B cell (primary cell): ENCODE results near the gene HMCN1. TPM values are rescaled to one million over a fixed set of nuclear protein-coding genes. Genes with fewer than 3 reads are reported as not detected.

Source experiments
- ATAC-seq: fragments of 200-7000 bp; cut with Tn5 transposase; one replicate; pipeline ENCODE4 v1.10.0; 2021; ENCODE audit warnings: low read depth, mild to moderate bottlenecking, moderate number of reproducible peaks, moderate library complexity
- CTCF ChIA-PET: fragments of 350-600 bp; sonication (Branson Sonifier 250); formaldehyde crosslinking; loops from one replicate; lab custom pipeline; 2021; ENCODE audit warnings: antibody characterized with exemption, inconsistent platforms; lab: Charles Lee
- POLR2A ChIA-PET: fragments of 350-600 bp; sonication (Branson Sonifier 250); formaldehyde crosslinking; loops from one replicate; lab custom pipeline; 2021; ENCODE audit warnings: antibody characterized with exemption; lab: Charles Lee
- DNase-seq: peaks from one replicate; pipeline ENCODE4 v3.0.0; 2013
- H2AFZ ChIP-seq: 2 replicates; pipeline ENCODE4 v1.6.1; 2012; ENCODE audit warnings: mild to moderate bottlenecking, low read depth, low read length; ENCODE audit not compliant: insufficient read depth, poor library complexity, severe bottlenecking
- H3K27ac ChIP-seq, 2 donors: 1 replicate in 1 of 2; 2 replicates in 1 of 2; pipeline ENCODE4 v1.5.1; 2012 to 2013; ENCODE audit warnings: low read length in 2 of 2, mild to moderate bottlenecking in 2 of 2, moderate library complexity in 1 of 2
- H3K27me3 ChIP-seq, 4 experiments: fragments of 200-600 bp in 1 of 4; sonication (generic) in 1 of 4; replicated peaks in 1 of 4; 1 replicate in 2 of 4; 2 replicates in 2 of 4; pipeline versions ENCODE4 v1.6.1 to v1.7.0; 2013 to 2016; ENCODE audit warnings: low read length in 3 of 4, mild to moderate bottlenecking in 2 of 4, mixed read lengths in 1 of 4, moderate library complexity in 1 of 4; ENCODE audit not compliant: insufficient read depth in 4 of 4, control insufficient read depth in 3 of 4; ENCODE audit errors: control extremely low read depth in 1 of 4
- H3K36me3 ChIP-seq, 2 experiments: replicated peaks in 1 of 2; 1 replicate in 1 of 2; 2 replicates in 1 of 2; pipeline versions ENCODE4 v1.6.1 to v1.7.1; 2013; ENCODE audit warnings: low read length in 1 of 2; ENCODE audit not compliant: insufficient read depth in 2 of 2, control insufficient read depth in 1 of 2; ENCODE audit errors: control extremely low read depth in 1 of 2, extremely low read depth in 1 of 2
- H3K4me1 ChIP-seq, 2 donors: fragments of 200-600 bp in 1 of 2; sonication (generic) in 1 of 2; 1 replicate in 1 of 2; 2 replicates in 1 of 2; pipeline versions ENCODE4 v1.5.1 to v1.6.1; 2013 to 2017; ENCODE audit warnings: low read length in 2 of 2; ENCODE audit not compliant: control insufficient read depth in 2 of 2, insufficient read depth in 2 of 2
- H3K4me2 ChIP-seq: replicated peaks from 2 replicates; pipeline ENCODE3; 2012; ENCODE audit warnings: mild to moderate bottlenecking, low read depth, low read length; ENCODE audit not compliant: poor library complexity, severe bottlenecking
- H3K4me3 ChIP-seq, 5 experiments: fragments of 200-600 bp in 1 of 5; sonication (generic) in 1 of 5; 1 replicate in 3 of 5; 2 replicates in 2 of 5; pipeline versions ENCODE4 v1.5.1 to v1.7.0; 2011 to 2016; ENCODE audit warnings: low read length in 4 of 5, mild to moderate bottlenecking in 4 of 5, low read depth in 2 of 5, control low read depth in 1 of 5, moderate library complexity in 1 of 5; ENCODE audit not compliant: insufficient read depth in 1 of 5; ENCODE audit errors: control extremely low read depth in 1 of 5, extremely low read depth in 1 of 5
- H3K79me2 ChIP-seq: fragments of 200-600 bp; sonication (generic); one replicate; pipeline ENCODE4 v1.6.0; 2016; ENCODE audit warnings: low read length; ENCODE audit not compliant: control insufficient read depth, insufficient read depth
- H3K9ac ChIP-seq: fragments of 200-600 bp; sonication (generic); 2 replicates; pipeline ENCODE4 v1.6.1; 2017; ENCODE audit warnings: mild to moderate bottlenecking, low read length, moderate library complexity
- H3K9me3 ChIP-seq, 3 donors: one replicate each; pipeline versions ENCODE4 v1.6.1 to v1.7.1; 2013; ENCODE audit warnings: low read length in 2 of 3; ENCODE audit not compliant: control insufficient read depth in 2 of 3, insufficient read depth in 1 of 3; ENCODE audit errors: control extremely low read depth in 1 of 3
- H4K20me1 ChIP-seq: 2 replicates; pipeline ENCODE4 v1.6.0; 2012; ENCODE audit warnings: mild to moderate bottlenecking, low read length; ENCODE audit not compliant: insufficient read depth, control insufficient read depth, poor library complexity, severe bottlenecking
- H3K27ac Mint-ChIP-seq: one replicate; pipeline ENCODE4 v1.8.0; 2021; ENCODE audit warnings: mixed read lengths
- H3K27me3 Mint-ChIP-seq: one replicate; pipeline ENCODE4 v1.8.0; 2021; ENCODE audit warnings: mixed read lengths
- H3K4me1 Mint-ChIP-seq: one replicate; pipeline ENCODE4 v1.8.0; 2021; ENCODE audit warnings: mixed read lengths
- H3K4me3 Mint-ChIP-seq: one replicate; pipeline ENCODE4 v1.8.0; 2021; ENCODE audit warnings: mixed read lengths
- H3K9me3 Mint-ChIP-seq: one replicate; pipeline ENCODE4 v1.8.0; 2022; ENCODE audit warnings: mixed read lengths; ENCODE audit not compliant: insufficient read depth
- CTCF ChIP-seq: fragments of 200-600 bp; IDR thresholded peaks from one replicate; pipeline ENCODE4 v1.8.0; 2022; ENCODE audit warnings: antibody characterized with exemption, mild to moderate bottlenecking
- EZH2 ChIP-seq: IDR thresholded peaks from 2 replicates; pipeline ENCODE4 v1.6.1; 2012; ENCODE audit warnings: borderline replicate concordance, low read depth, mild to moderate bottlenecking, moderate library complexity, low read length; ENCODE audit not compliant: insufficient read depth, poor library complexity, severe bottlenecking
- WGBS: methylation state at CpG from one replicate; pipeline ENCODE4 v1.1.5; 2013; ENCODE audit warnings: missing lambda C conversion rate; ENCODE audit not compliant: insufficient coverage; 5-methylcytosine and 5-hydroxymethylcytosine counted together
- intact Hi-C: fragments of 100-400 bp; cut with micrococcal nuclease; formaldehyde crosslinking; loops from one replicate; pipeline ENCODE4 v1.10.0; 2022
- polyA plus RNA-seq: library from polyadenylated mRNA; depleted of rRNA; stranded (reverse); fragments of >200 nt; gene quantifications from 2 replicates; pipeline ENCODE4 v1.2.3, GENCODE V29; 2012
- total RNA-seq, 2 donors: library from RNA; stranded (reverse); fragments of 120-200 nt in 1 of 2; gene quantifications; 1 replicate in 1 of 2; 2 replicates in 1 of 2; pipeline versions ENCODE4 v1.2.3 to v1.2.4, GENCODE V29; 2013 to 2022

The HMCN1 gene
- total and polyA plus RNA-seq, 2 donors (not counting 1 experiment from before 2014, with no cell fraction given), result not detected

- no peak overlapping the region for H3K9ac ChIP-seq
- DNase-seq, result no peak
- no peak overlapping the region for H2AFZ ChIP-seq
- POLR2A ChIA-PET, result no interaction called here
- no peaks in the 10 kb centered on the region for H3K4me1 ChIP-seq
- WGBS, result 78% methylated on average over 1 of the region's 1 CpG
- H3K79me2 ChIP-seq, result no peaks in the 10 kb centered on the region
- no peak for ATAC-seq
- no peaks in the 10 kb centered on the region for H3K36me3 ChIP-seq
- Mint-ChIP-seq H3K4me3 (no peak overlapping the region), H3K27ac (no peak overlapping the region), H3K4me1 (no peaks in the 10 kb centered on the region), H3K9me3 (no peaks in the 10 kb centered on the region), H3K27me3 (no peaks in the 10 kb centered on the region)
- H3K27me3 ChIP-seq, result no peaks in the 10 kb centered on the region
- TF ChIP-seq CTCF (no peak), EZH2 (no peak)
- no peak overlapping the region for H3K4me2 ChIP-seq
- intact Hi-C loops, result no loop called here
- no peaks in the 10 kb centered on the region for H4K20me1 ChIP-seq
- H3K27ac ChIP-seq, result no peak overlapping the region
- no peak overlapping the region for H3K4me3 ChIP-seq
- CTCF ChIA-PET, result no interaction called here
- no peaks in the 10 kb centered on the region for H3K9me3 ChIP-seq
These were observed 114.8 kb downstream of the HMCN1 start for GRCh38 chr1:185849014-185849413.

- H3K9me3 Mint-ChIP-seq, result no peaks in the 10 kb centered on the region
- H3K27ac Mint-ChIP-seq, result no peak overlapping the region
- Histone ChIP-seq H3K27me3 (no peaks in the 10 kb centered on the region), H3K4me3 (no peak overlapping the region), H3K9me3 (no peaks in the 10 kb centered on the region), H2AFZ (no peak overlapping the region), H3K4me2 (no peak overlapping the region), H3K4me1 (no peaks in the 10 kb centered on the region), H3K9ac (no peak overlapping the region), H3K79me2 (no peaks in the 10 kb centered on the region), H4K20me1 (no peaks in the 10 kb centered on the region), H3K36me3 (no peaks in the 10 kb centered on the region), H3K27ac (no peak overlapping the region)
- POLR2A ChIA-PET, result no interaction called here
- CTCF ChIA-PET, result no interaction called here
- H3K27me3 Mint-ChIP-seq, result peaks cover 4% of the 10 kb centered on the region
- WGBS, result no CpG with 5 or more reads among the region's 1 CpG
- intact Hi-C loops, result no loop called here
- no peaks in the 10 kb centered on the region for H3K4me1 Mint-ChIP-seq
- TF ChIP-seq EZH2 (no peak), CTCF (no peak)
- ATAC-seq (no peak), DNase-seq (no peak)
- no peak overlapping the region for H3K4me3 Mint-ChIP-seq
These were observed 116.2 kb downstream of the HMCN1 start for GRCh38 chr1:185850366-185850765.
